ENCODE measurements around the gene POMZP3. TPM values are rescaled to one million over a fixed set of nuclear protein-coding genes. Genes with fewer than 3 reads are reported as not detected.
"Not testable (repeated sequence)": the region's sequence is repeated elsewhere in the genome, so short reads cannot be mapped to it uniquely, and the experiment has no call there.

POMZP3 gene
- total RNA-seq, 1 donor from 2014 or later = 6.2 TPM

DNA sequence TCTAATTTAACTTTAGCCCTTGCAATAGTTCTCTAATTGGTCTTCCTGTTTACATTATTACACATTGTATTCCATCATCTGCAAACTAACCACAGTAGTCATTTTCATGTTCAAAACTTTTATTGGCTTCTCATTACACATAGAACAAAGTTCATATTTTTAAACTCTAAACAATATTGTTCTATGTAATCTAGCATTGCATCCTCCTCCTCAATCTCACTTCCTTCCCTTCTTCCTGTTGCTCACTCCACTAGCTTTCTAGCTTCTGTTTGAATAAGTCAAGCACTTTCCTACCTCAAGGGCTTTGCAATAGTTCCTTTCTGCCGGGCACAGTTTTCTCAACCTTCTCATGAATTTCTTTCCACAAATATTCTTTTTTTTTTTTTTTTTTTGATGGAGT, 38.5 kb downstream of the POMZP3 start:
- intact Hi-C loops (cut with micrococcal nuclease) = not testable (repeated sequence)

DNA sequence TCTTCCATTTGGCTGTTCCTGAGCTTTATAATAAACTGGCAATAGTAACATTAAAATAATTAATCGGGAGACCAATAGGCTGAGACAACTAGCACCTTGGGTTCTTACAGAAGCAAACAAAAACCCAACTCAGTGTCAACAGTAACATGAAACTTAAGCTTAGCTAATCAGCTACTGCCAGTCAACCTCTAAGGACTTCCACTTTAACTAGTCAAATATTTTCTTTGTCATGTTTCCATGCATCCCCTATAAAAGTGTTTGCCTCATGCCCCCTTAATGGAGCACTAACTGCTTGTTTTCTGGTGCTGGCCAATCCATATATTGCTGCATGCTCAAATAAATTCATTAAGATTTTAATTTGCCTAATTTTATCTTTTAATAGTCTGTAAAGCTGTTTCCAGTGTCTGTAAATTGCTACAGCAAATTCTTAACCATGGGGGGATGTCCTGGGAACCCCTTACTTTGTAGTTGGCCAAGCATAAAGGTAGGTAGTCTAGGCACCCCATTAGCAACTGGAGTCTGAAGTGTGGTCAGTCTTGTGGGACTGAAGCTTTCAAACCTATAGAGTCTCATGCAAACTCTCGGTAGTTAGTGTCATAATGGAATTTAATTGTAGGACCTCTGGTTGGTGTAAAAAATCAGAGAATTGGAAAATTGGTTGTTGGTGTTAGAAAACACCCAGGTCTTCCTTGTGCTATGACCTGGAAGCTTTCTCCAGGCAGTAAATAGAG, 40.3 kb downstream of the POMZP3 start:
- intact Hi-C loops (cut with micrococcal nuclease) = not testable (repeated sequence)

DNA sequence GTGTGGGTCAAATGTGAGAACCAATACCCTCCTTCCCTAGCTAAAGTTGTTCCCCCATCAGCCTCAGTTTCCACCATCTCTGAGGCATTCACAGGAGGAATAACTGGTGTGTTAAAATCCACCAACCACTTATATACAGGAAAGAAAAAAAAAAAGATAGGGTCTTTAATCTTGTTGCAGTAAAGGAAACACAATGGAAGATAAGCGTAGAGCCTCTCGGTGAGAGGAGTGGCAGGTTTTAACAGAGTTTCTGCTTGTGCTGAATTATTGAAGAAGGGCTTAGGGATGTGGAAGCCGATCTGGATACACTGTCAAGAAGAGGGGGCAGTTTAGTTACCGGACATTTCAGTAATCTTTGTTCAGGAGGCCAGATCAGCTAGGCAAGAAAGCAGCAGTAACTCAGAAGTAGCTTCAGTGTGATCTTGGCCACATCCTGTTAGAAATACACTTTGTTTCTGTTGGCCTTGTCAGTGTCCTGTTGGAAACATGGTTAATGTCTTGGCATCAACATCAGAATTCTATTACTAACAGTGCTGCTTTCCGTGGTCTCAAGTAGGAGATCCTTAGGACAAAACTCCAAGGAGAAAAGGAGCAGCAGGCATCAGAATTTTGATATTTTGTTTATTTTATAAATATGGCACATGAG, 43.3 kb downstream of the POMZP3 start:
- intact Hi-C loops (cut with micrococcal nuclease) = not testable (repeated sequence)

DNA sequence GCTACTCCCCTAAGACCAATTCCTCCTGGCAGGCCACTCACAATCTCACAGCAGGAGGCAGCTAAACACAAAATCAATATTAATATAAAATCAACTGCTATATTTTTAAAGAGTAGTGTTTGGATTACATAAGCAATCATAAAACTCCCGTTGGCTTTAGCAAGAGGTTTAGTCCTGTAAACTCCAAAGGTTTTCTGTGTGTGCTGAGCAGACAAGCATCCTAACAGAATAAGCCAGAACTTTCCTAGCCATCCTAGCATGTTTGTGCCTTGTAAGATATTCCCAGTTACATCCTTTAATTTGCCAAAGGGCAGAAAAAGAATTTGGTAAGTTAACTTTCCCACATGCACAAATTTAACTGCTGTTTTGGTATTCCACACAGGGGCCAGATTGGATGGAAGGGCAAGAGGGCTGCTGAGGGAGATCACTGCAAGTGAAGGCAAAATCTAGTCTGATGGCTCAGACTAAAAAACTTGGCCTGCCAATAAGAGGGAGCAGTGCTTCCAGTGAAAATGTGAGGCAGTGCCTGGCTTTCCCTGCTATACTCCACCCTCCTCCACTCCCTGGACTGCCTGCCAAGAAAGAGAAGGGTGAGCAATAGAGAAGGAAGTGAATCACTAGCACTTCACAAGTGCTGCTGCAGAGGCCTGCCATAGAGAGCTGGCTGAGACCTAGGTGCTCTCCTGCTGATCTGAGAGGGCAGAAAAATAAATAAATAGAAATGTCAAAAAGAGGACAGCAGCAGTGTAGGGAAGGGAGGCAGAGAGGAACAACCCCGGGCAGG, 44.0 kb downstream of the POMZP3 start:
- intact Hi-C loops (cut with micrococcal nuclease) = not testable (repeated sequence)

- intact Hi-C loops (cut with micrococcal nuclease) = not testable (repeated sequence)
Observed at GRCh38 chr7:76575919-76576655, 51.0 kb downstream of the POMZP3 start.

DNA sequence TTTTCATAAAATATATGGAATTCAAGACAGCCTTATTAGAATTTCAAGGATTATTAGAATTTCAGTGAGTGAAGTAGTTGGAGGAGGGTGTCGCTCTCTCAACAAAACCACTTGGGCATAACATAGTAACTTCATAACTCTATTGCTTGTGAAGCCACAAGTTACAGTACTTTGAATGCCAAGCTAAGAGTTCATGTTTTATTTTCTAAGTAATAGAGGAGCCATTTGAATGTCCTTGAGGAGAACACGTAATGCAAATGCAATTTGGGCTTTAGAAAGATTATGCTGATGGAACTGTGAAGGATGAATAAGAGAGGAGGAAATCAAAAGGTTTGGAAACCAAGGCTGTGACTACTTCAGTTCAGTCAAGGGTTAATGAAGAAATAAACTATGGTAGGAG, 51.6 kb downstream of the POMZP3 start:
- intact Hi-C loops (cut with micrococcal nuclease) = not testable (repeated sequence)

GRCh38 chr7:76572296-76572695, 54.8 kb downstream of the POMZP3 start:
- intact Hi-C loops (cut with micrococcal nuclease) = not testable (repeated sequence)

GRCh38 chr7:76570324-76570775, 56.7 kb downstream of the POMZP3 start:
- intact Hi-C loops (cut with micrococcal nuclease) = not testable (repeated sequence)

DNA sequence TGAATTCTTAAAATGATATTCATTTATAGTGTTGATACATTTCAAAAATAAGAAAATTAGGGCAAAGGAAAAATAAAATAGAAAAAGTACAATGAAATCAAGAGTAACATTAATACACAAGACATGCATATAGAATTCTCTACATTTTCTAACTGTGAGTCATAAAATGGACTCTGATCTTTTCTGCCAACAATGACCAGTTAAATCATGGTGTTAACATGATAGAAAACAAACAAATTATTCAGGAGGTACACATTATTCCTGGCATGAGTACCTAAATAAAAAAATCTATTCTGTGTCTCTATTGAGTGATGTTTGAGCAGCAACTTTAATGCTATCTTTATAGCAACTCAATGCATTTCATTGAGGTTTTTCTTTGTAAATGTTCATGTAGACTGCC, 58.3 kb downstream of the POMZP3 start:
- intact Hi-C loops (cut with micrococcal nuclease) = not testable (repeated sequence)

DNA sequence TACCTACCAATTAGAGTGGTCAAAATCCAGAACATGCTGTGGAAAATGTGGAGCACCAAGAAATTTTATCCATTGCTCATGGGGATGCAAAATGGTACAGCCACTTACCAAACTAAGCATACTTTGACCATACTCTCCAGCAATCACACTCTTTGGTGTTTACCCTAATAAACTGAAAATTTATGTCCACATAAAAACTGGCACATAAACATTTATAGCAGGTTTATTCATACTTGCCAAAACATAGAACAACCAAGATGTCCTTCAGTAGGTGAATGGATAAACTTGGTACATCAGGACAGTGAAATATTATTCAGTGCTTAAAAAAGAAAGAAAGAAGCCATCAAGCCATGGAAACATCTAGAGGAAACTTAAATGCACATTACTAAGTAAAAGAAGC, 59.3 kb downstream of the POMZP3 start:
- intact Hi-C loops (cut with micrococcal nuclease) = not testable (repeated sequence)

DNA sequence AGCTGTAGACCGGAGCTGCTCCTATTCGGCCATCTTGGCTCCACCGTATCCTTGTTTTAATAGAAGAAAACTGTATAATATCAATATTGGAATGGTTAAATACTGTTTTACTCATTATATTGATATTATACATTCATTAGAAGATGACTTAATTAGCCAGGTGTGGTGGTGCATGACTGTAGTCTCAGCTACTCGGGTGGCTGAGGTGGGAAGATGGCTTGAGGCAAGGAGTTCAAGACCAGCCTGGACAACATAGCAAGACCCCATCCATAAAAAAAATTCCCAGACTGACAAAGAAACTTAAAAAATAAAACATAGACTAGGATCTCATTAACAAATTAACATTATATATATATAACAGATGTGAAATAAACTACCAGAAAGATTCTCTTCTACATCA, 59.8 kb downstream of the POMZP3 start:
- intact Hi-C loops (cut with micrococcal nuclease) = not testable (repeated sequence)

- intact Hi-C loops (cut with micrococcal nuclease) = not testable (repeated sequence)
Observed at GRCh38 chr7:76565001-76565400, 62.1 kb downstream of the POMZP3 start.

- intact Hi-C loops (cut with micrococcal nuclease) = not testable (repeated sequence)
Observed at GRCh38 chr7:76561342-76561741, 65.7 kb downstream of the POMZP3 start.

- intact Hi-C loops (cut with micrococcal nuclease) = not testable (repeated sequence)
Observed at GRCh38 chr7:76560157-76560556, 66.9 kb downstream of the POMZP3 start.

Other genes with a start within 250 kb of the POMZP3 start
- 0.48 and 0.50 TPM in 2 replicates for gene SSC4D, start 217.6 kb downstream of the POMZP3 start, total RNA-seq
- gene ZP3, start 202.3 kb downstream of the POMZP3 start, total RNA-seq = 3.3 and 4.5 TPM in 2 replicates
- 29.2 and 29.6 TPM in 2 replicates for gene DTX2, start 165.6 kb downstream of the POMZP3 start, total RNA-seq
- gene UPK3B, start 116.7 kb downstream of the POMZP3 start, total RNA-seq = 1.1 and 1.2 TPM in 2 replicates
- gene SPDYE16, start 84.0 kb downstream of the POMZP3 start, total RNA-seq = 0.25 and 0.59 TPM in 2 replicates